HG03432 (cell line): ENCODE data around the gene SSC4D.
A peak's percentile ranks its signal among the peaks of the same experiment; 100 is the strongest.
"Not testable (repeated sequence)": the region's sequence is repeated elsewhere in the genome, so short reads cannot be mapped to it uniquely, and the experiment has no call there.

Experiments used
- ATAC-seq: cut with Tn5 transposase; IDR thresholded peaks from one replicate; pipeline ENCODE4 v1.9.1; 2021; ENCODE audit warnings: mild to moderate bottlenecking, moderate library complexity; ENCODE audit not compliant: unreplicated experiment

SSC4D gene

DNA sequence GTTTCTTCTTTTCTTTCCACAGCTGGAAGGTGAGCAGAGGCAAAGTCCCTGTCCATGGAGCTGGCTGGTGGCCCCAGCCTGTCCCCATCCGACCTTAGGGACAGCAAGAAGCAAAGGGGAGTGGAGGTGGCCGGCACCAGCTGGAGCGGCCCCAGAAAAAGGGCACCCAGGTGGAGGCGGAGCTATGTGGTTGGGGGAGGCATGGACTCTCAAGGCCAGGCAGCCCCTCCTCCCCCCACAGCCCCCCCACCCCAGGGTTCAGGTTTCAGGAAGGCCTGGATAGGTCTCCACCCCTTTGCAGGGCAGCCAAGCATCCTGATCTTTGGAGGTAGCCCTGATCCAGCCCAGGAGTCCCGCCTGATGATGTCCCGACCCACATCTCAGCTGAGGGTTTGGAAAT is at the start of gene SSC4D:
SSC4D (minus strand) TSS at position 161 of the 400 bp plus-strand sequence. CDS start 5,258 bp downstream, outside the sequence.
- ATAC-seq, result no peak

DNA sequence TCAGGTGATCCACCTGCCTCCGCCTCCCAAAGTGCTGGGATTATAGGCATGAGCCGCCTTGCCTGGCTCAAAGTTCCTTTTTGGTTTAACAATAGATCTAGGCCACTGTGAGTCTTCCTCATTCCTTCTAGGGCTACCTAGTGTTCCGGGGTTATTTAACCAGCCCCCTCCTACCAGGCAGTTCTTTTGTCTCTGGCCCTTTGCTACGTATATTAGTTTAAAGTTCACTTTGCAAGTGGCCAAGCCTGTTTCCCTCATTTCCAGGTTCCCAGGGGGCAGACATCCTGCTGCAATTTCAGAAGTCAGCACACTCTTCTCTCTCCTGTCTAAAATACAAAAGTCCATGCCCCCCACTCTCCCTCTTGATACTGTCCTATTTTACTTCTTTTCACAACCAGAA is 49.0 kb upstream of the SSC4D start:
- ATAC-seq, result not testable (repeated sequence)

DNA sequence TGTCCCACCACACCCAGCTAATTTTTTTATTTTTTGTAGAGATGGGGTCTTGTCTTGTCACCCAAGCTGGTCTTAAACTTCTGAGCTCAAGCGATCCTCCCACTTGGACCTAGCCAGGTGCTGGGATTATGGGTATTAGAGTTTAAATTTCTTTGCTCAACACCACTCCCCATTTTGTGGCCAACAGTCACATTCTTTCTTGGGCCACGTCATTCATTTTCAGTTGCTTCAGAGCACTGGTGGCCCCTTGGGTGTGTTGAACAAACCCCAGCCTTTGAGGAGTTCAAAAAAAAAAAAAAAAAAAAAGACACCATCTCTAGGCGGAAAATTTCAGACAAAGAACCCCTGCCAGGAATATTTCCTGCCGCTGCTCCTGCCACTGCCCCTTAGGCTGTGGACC is 47.5 kb upstream of the SSC4D start:
- not testable (repeated sequence) for ATAC-seq

DNA sequence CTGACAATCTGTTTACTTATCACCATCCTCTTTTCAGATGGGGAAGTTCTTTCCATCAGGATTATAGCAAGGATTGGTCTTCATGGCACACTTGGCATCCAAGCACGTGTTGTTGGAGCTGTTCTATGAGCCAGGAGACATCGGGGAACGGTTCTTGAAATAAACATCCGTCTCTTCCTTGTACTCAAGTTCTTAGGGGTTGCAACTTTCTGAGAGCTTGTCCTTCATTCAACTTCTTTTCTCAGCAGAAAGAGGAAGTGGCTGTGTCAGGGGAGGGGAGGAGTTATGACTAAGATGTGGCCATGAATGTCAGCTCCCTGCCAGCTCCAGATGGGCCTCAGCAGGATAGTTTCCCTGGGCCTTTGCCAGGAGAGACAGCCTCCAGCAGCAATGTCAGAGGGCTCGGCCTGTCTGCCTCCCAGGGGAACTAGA is 36.1 kb upstream of the SSC4D start:
- ATAC-seq, result peak; percentile 83

DNA sequence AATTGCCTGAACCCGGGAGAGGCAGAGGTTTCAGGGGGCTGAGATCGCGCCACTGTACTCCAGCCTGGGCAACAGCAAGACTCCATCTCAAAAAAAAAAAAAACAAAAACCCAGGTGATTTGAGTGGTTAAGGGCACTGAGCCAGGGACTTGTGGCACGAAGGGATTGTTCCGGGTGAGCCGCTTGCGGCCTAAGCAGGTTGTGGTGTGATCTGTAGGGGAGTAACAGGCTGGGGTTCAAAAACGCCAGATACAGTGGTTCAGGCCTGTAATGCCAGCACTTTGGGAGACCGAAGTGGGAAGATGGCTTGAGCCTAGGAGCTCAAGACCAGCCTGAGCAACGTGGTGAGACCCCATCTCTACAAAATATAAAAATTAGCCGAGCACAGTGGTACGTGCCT is 34.3 kb upstream of the SSC4D start:
- not testable (repeated sequence) for ATAC-seq

DNA sequence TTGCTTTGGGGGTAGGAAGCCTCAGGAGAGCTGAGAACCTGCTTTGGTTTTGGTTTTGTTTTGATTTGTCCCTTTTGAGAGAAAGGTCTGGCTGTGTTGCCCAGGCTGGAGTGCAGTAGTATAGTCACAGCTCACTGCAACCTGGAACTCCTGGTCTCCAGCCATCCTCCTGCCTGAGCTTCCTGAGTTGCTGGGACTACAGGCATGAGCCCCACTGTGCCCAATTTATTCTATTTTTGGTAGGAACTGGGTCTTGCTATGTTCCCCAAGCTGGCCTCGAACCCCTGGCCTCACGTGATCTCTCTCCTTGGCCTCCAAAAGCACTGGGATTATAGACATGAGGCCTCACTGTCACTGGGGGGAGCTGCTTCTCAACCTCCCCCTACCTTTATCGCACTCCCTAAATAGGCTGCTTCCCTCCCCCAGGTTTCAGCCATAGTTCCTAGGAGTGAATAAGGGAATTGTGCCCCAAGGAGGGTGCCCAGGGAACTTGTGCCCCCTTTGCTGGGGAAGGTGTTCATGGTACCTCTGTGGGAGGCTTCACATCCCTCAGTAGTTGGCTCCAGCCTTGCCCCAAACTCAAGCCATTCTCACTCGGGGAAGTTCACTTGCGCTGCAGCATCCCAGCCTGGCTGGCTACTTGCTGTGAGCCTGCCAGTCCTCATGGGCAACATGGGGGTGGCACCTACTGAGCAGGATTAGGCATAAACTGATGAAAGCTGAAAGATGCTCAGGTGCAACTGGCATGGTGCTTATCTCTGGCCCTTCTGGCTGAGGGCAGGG is 33.4 kb upstream of the SSC4D start:
- ATAC-seq, result not testable (repeated sequence)

DNA sequence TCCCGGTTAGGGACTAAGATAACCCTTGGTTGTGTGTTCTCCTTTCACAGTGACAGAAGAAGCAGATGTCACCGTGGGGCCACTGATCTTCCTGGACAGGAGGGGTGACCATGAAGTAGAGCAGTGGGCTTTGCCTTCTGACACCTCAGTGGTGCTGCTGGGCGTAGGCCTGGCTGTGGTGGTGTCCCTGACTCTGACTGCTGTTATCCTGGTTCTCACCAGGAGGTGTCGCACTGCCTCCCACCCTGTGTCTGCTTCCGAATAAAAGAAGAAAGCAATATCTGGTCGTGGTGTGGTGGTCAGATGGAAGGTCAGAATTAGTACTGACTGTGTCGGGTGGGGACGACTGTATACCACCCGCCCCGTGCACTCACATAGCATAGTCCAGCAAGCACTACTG is 32.3 kb upstream of the SSC4D start:
- ATAC-seq, result peak; percentile 44

DNA sequence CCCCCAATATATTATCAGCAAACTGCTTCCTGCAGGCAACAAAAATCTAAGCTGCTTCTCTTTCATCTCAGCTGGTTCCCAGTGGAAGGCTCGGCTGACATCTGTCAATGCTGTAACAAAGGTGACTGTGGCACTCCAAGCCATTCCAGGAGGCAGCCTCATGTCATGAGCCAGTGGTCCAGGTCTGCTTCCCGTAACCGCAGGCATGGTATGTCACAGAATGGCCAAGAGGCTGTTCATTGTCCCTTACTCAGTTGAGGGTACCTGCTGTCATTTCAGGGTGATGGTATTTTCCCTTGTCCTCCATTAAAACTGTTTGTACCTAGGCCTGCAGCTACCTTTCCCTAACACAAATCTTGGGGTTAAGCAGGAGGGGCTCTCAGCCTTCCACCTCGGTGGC is 30.9 kb upstream of the SSC4D start:
- ATAC-seq, result not testable (repeated sequence)

DNA sequence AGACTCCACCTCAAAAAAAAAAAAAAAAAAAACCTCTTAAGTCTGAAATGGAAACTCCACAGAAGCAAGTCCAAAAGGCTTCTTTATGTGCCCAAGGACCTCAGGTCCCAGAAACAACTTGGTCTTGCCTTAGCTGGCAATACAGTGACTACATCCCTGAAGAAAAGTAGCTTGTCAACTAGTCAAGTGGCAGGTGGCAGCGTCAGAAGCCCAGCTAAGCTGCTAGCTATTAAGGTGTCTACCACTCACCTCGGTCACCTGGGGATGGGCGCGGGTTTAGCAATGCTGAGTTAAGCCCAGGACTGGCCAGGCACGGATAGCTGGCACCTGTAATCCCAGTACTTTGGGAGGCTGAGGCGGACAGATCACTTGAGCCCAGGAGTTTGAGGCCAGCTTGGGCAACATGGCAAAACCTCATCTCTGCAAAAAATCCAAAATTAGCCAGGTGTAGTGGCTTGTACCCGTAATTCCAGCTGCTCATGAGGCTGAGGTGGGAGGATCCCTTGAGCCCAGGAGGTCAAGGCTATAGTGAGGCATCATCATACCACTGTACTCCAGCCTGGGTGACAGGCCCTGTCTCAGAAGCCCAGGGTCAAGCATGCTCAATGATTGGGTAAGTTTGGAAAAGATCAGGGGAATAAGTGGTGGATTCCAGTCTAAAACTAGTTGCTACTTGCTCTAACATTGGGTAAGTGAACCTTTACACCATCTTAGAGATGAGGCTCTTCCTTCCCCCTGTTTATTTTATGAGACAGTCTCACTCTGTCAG is 29.8 kb upstream of the SSC4D start:
- ATAC-seq, result not testable (repeated sequence)

DNA sequence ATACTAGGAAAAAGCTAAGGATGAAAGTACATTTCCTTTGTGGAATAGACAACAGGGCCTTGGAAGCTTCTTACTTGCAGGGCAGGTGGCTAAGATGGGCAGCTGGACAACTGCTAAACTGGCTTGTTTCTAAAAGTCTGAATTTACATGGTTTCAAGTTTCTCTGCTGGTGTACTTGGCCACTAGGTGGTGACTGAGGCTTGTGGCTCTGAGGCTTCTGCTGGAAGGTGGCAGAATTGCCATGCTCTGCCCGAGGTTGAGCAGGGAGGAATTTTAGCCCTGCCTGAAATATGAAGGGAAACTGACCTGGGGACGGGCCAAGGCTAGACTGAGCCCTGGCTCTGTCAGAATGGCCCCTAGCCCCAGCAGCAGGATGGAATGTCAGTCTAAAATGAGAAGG is 28.4 kb upstream of the SSC4D start:
- ATAC-seq, result peak; percentile 77

DNA sequence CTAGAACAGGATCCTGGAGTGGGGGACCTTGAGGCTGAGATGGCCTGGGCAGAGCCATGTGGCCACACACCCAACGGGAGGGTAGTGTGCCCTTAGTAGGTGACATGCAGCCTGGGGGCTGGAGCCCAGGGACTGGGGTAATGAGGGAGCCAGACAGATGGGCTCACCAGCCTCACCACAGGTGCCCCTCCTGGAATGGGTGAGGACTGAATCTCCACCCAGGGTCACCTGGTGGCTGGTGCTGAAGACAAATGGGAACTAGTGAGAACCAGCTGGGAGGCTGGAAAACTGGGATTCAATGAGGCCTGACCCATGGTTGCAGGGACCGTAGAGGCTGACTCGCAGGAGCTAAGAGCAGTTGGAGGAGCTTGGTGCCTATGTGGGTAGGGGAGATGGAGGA is 21.3 kb upstream of the SSC4D start:
- ATAC-seq, result no peak

DNA sequence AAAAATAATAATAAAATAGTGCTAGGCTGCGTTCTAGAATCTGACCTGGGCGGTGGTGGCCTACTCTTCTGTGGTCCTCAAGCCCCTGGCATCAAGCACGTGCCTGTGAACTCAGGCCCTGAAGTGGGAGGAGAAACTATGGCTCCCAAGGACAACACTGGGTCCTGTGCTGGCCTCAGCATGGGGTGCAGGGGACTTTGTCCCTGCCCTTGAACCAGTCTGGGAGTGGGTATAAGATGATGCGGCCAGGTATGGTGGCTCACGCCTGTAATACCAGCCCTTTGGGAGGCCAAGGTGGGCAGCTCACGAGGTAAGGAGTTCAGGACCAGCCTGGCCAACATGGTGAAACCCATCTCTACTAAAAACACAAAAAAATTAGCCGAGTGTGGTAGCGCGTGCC is 20.7 kb upstream of the SSC4D start:
- ATAC-seq, result no peak

DNA sequence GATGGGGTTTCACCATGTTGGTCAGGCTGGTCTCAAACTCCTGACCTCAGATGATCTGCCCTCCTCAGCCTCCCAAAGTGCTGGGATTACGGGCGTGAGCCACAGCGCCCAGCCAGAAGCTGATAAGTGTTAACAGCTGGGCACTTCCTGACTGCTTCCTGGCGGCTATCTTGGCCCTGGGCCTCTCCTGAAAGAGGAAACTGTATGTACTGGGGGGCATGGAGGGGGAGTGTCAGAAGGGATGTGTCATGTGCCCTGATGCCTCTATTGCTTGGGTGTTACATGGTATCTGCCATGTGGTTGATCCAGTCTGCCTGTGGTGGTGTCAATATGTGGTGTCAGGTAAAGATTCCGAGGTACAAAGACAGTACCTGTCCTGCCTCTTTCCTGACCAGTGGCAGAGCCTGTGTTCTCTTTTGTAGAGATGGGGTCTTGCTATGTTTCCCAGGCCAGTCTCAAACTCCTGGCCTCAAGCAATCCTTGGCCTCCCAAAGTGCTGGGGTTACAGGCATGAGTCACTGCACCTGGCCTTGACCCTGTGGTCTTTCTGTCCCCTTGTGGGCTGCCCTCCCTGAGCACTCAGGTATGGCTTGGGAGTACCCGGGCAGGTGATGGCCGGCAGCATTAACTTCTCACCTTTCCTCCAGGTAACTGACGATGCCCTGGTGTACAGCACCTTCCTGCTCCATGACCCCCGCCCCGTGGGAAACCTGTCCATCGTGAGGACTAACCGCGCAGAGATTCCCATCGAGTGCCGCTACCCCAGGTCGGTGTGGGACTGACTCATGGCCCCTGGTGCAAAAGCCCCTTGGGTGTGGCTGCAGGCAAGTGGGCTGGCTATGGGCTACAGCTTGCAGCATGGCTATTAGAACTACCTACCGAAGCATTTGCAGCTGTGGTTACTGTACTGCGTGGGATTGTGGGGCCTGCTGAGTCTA is 19.6 kb upstream of the SSC4D start:
- ATAC-seq, result no peak

DNA sequence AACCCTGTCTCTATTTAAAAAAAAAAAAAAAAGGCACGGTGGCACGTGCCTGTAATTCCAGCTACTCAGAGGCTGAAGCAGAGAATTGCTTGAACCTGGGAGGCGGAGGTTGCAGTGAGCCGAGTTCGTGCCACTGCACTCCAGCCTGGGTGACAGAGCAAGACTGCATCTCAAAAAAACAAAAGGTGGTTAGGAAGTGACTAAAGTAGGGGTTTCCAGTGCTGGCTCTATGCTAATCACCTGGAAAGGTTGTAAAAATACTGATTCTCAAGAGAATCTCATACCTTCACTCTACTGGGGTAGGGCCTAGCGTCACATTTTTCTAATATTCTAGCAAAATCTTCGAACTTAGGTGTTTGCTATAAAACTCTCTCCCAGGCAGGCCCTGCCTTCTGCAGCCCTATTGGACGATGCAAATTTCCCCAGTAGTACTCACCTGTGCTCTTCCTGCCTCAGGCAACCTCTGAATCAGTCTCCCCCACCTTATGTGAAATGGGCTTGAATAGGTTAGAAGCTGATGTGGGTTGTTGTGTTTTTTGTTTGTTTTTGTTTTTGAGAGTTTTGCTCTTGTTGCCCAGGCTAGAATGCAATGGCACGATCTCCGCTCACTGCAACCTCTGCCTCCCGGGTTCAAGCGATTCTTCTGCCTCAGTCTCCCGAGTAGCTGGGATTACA is 18.8 kb upstream of the SSC4D start:
- ATAC-seq, result no peak

DNA sequence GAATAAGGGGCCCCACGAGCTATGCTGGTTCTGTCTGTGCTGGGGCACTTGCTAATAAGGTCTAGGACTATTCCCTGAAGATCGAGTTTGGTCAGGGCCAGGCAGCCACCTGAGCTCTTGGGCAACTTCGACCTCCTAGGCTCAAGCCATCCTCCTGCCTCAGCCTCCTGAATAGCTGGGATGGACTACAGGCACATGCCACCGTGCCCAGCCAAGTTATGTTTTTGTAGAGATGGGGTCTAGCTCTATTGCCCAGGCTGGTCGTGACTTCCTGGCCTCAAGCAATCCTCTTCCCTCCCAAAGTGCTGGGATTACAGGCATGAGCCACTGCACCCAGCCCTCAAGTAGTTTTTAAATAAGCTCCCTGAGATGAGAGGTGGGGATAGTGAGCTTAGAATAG is 18.1 kb upstream of the SSC4D start:
- no peak for ATAC-seq

DNA sequence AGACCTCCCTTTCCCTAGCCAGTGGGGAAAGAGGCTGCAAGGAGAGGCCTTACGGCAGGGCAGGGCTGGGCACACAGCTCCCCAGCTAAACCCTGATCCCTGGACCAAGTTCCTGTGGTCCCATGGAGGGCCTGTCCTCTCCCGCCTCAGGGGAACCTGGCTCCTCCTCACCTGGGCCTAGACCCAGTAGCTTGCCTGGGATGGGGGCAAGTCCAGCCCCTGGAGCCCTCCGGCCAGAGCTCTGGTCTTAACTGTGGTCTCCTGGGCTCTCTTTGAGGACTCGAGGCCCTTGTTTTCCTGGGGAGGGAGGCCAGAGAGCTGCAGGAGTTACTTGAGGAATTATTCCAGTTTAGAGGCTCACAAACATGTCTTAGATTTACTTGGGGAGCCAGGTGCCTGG is 16.7 kb upstream of the SSC4D start:
- no peak for ATAC-seq

DNA sequence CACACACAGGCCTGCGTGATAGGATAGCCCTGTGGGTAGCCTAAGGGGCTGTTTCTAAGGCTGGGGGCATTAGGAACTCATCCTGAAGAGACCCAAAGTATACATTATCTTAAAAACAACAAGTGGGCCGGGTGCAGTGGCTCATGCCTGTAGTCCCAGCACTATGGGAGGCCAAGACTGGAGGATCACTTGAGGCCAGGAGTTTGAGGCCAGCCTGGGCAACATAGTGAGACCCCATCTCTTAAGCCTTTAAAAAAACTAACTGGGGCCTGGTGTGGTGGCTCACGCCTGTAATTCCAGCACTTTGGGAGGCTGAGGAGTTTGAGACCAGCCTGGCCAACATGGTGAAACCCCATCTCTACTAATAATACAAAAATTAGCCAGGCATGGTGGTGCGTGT is 16.1 kb upstream of the SSC4D start:
- not testable (repeated sequence) for ATAC-seq

DNA sequence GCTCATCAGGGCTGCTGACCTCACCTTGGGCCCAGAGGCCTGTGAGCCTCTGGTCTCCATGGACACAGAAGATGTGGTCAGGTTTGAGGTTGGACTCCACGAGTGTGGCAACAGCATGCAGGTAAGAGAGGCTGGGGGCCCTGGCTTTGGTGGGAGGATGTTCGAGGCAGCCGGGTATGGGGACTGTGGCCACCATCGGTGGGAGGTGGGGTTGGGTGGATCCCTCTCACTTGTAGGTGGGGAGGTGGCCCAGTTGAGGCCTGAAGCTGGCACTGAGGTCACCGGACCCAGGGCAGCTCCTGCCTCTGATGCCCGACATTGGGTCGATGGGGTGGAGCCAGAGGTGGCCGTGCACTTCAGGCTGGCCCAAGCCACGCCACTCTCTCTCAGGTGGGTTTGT is 15.7 kb upstream of the SSC4D start:
- ATAC-seq, result no peak

DNA sequence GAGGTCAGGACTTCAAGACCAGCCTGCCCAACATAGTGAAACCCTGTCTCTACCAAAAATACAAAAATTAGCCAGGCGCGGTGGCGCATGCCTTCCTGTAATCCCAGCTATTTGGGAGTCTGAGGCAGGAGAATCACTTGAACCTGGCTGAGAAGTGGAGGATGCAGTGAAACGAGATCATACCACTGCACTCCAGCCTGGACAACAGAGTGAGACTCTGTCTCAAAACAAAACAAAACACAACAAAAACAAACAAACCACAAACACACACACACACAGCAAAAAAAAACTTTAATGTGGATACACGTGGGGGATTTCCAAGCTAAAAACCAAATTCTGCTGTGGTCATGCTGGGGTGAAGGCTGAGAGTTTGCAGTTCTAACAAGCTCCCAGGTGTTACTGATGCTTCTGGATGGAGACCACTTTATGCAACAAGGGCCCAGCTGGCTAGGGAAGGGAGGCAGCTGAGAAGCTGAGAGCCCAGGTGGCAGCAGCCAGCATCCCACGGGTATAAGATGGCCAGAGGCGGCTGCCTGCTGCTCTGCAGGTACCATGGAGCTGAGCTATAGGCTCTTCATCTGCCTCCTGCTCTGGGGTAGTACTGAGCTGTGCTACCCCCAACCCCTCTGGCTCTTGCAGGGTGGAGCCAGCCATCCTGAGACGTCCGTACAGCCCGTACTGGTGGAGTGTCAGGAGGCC is 15.1 kb upstream of the SSC4D start, which contains the start of gene ZP3:
ZP3 (plus strand) TSS at position 538 of the 699 bp plus-strand sequence; CDS start at position 553, 15 bp downstream.
- ATAC-seq, result peak; percentile 74
